Astrocyte (in vitro differentiated cells and primary cell): ENCODE data around the gene NPVF.

Experiments used
- EZH2 ChIP-seq: IDR thresholded peaks from 2 replicates; pipeline ENCODE4 v1.6.1; 2012; ENCODE audit warnings: mild to moderate bottlenecking, low read length, inconsistent platforms; ENCODE audit not compliant: insufficient read depth
- TF ChIP-seq, protein P1 (sequence below): IDR thresholded peaks from 2 replicates; pipeline ENCODE4 v1.5.1; 2011; ENCODE audit warnings: low read depth, mild to moderate bottlenecking, inconsistent platforms, low read length, moderate library complexity; ENCODE audit not compliant: insufficient read depth

GRCh38 chr7:25249772-25250171 lies 21.5 kb upstream of the NPVF start:
- TF ChIP-seq, protein P1, sequence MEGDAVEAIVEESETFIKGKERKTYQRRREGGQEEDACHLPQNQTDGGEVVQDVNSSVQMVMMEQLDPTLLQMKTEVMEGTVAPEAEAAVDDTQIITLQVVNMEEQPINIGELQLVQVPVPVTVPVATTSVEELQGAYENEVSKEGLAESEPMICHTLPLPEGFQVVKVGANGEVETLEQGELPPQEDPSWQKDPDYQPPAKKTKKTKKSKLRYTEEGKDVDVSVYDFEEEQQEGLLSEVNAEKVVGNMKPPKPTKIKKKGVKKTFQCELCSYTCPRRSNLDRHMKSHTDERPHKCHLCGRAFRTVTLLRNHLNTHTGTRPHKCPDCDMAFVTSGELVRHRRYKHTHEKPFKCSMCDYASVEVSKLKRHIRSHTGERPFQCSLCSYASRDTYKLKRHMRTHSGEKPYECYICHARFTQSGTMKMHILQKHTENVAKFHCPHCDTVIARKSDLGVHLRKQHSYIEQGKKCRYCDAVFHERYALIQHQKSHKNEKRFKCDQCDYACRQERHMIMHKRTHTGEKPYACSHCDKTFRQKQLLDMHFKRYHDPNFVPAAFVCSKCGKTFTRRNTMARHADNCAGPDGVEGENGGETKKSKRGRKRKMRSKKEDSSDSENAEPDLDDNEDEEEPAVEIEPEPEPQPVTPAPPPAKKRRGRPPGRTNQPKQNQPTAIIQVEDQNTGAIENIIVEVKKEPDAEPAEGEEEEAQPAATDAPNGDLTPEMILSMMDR: no peak
- no peak for TF ChIP-seq EZH2
